HepG2 (cell line): ENCODE results near the gene TATDN2. TPM values are rescaled to one million over a fixed set of nuclear protein-coding genes. Genes with fewer than 3 reads are reported as not detected.

Source experiments
- ATAC-seq: fragments of 200-7000 bp; cut with Tn5 transposase; 3 replicates; pipeline ENCODE4 v1.9.1; 2020; ENCODE audit warnings: mild to moderate bottlenecking, moderate library complexity
- BruUV-seq: library from RNA; stranded (reverse); fragments of 400-500 nt; replicated peaks from 2 replicates; lab custom pipeline; 2021; lab: Mats Ljungman, UMichigan
- CTCF ChIA-PET: fragments of 300-600 bp; formaldehyde crosslinking; extraction: SDS; loops from one replicate; lab custom pipeline; 2021; ENCODE audit warnings: low total read pairs, inconsistent platforms, low intra/inter-chr PET ratio; lab: Yijun Ruan, JAX
- POLR2A ChIA-PET: fragments of 350-600 bp; sonication (Branson Sonifier 250); formaldehyde crosslinking; loops from one replicate; lab custom pipeline; 2020; ENCODE audit warnings: antibody characterized with exemption, inconsistent platforms; lab: Yijun Ruan, JAX
- DNase-seq: peaks from one replicate; pipeline ENCODE4 v3.0.0-alpha.2; 2015; ENCODE audit warnings: low spot score
- FAIRE-seq: peaks from 3 replicates; lab custom pipeline; 2011; peaks lifted over from hg19 to GRCh38; lab: Jason Lieb, UNC
- H2AFZ ChIP-seq: one replicate; pipeline ENCODE4 v1.6.1; 2011; ENCODE audit warnings: low read length, inconsistent platforms
- H3K27ac ChIP-seq: fragments of 300-600 bp; 3 replicates; pipeline ENCODE4 v1.8.0; 2011; ENCODE audit warnings: mixed run types, mild to moderate bottlenecking, mixed read lengths, low read length, inconsistent platforms; ENCODE audit not compliant: insufficient read depth; ENCODE audit errors: extremely low read length
- H3K27me3 ChIP-seq, 2 experiments: fragments of 200-600 bp in 1 of 2; 2 replicates in 1 of 2; 3 replicates in 1 of 2; pipeline versions ENCODE4 v1.6.0 to v1.8.0; 2011; ENCODE audit warnings: low read length in 2 of 2, mild to moderate bottlenecking in 2 of 2, moderate library complexity in 2 of 2, inconsistent platforms in 1 of 2; ENCODE audit not compliant: insufficient read depth in 2 of 2, control insufficient read depth in 1 of 2
- H3K36me3 ChIP-seq, 2 experiments: fragments of 200-600 bp in 1 of 2; replicated peaks in 1 of 2; 2 replicates in 1 of 2; 3 replicates in 1 of 2; pipeline versions ENCODE4 v1.5.1 to v1.8.0; 2011; ENCODE audit warnings: low read length in 2 of 2, inconsistent platforms in 1 of 2; ENCODE audit not compliant: insufficient read depth in 2 of 2, control insufficient read depth in 1 of 2
- H3K4me1 ChIP-seq: 2 replicates; pipeline ENCODE4 v1.5.1; 2012; ENCODE audit warnings: low read length, inconsistent platforms; ENCODE audit not compliant: insufficient read depth
- H3K4me2 ChIP-seq: 2 replicates; pipeline ENCODE4 v1.6.0; 2011; ENCODE audit warnings: low read depth, low read length, inconsistent platforms
- H3K4me3 ChIP-seq, 3 experiments: fragments of 200-600 bp in 1 of 3; sonication (generic), shearing (Covaris generic) in 1 of 3; replicated peaks in 1 of 3; 2 replicates each; pipeline ENCODE4 v1.5.1; 2011 to 2016; ENCODE audit warnings: low read length in 3 of 3, inconsistent platforms in 2 of 3, low read depth in 2 of 3, mild to moderate bottlenecking in 2 of 3, control low read depth in 1 of 3, mixed read lengths in 1 of 3; ENCODE audit not compliant: insufficient read depth in 1 of 3
- H3K79me2 ChIP-seq: one replicate; pipeline ENCODE4 v1.6.1; 2011; ENCODE audit warnings: low read length, inconsistent platforms; ENCODE audit not compliant: insufficient read depth
- H3K9ac ChIP-seq: 2 replicates; pipeline ENCODE4 v1.6.0; 2011; ENCODE audit warnings: mild to moderate bottlenecking, low read depth, low read length, inconsistent platforms; ENCODE audit not compliant: insufficient read depth
- H3K9me3 ChIP-seq: 2 replicates; pipeline ENCODE4 v1.5.1; 2012; ENCODE audit warnings: mild to moderate bottlenecking, low read length
- H4K20me1 ChIP-seq: 2 replicates; pipeline ENCODE4 v1.6.0; 2011; ENCODE audit warnings: inconsistent platforms, mild to moderate bottlenecking, low read length, moderate library complexity; ENCODE audit not compliant: insufficient read depth
- ATF7 ChIP-seq, 2 experiments: fragments of 450-650 bp in 1 of 2; sonication (generic) in 1 of 2; formaldehyde crosslinking in 1 of 2; IDR thresholded peaks; 2 replicates each; pipeline versions ENCODE4 v1.4.0 to v1.6.1; 2016 to 2020; ENCODE audit warnings: antibody characterized with exemption in 1 of 2, mild to moderate bottlenecking in 1 of 2, missing genetic modification reagents in 1 of 2
- CBFB ChIP-seq: sonication (generic); formaldehyde crosslinking; IDR thresholded peaks from 2 replicates; pipeline ENCODE4 v1.4.0; 2020; ENCODE audit warnings: missing genetic modification reagents
- FOXJ3 ChIP-seq: sonication (generic); formaldehyde crosslinking; IDR thresholded peaks from 2 replicates; pipeline ENCODE4 v1.4.0; 2020; ENCODE audit warnings: missing genetic modification reagents, mild to moderate bottlenecking, borderline replicate concordance
- GFI1 ChIP-seq: sonication (generic); formaldehyde crosslinking; IDR thresholded peaks from 2 replicates; pipeline ENCODE4 v1.5.0; 2020; ENCODE audit warnings: missing genetic modification reagents, mild to moderate bottlenecking, borderline replicate concordance
- REPIN1 ChIP-seq: sonication (generic); formaldehyde crosslinking; IDR thresholded peaks from 2 replicates; pipeline ENCODE4 v1.8.0; 2022; ENCODE audit warnings: missing genetic modification reagents, low read depth, mild to moderate bottlenecking, borderline replicate concordance
- SAP130 ChIP-seq: IDR thresholded peaks from 2 replicates; pipeline ENCODE4 v1.6.1; 2016; ENCODE audit warnings: low read depth
- SOX6 ChIP-seq, 2 experiments: fragments of 450-650 bp in 1 of 2; sonication (generic) in 1 of 2; formaldehyde crosslinking in 1 of 2; IDR thresholded peaks; 2 replicates each; pipeline versions ENCODE4 v1.4.0 to v1.6.1; 2017 to 2020; ENCODE audit warnings: antibody characterized with exemption in 1 of 2, mild to moderate bottlenecking in 1 of 2, missing genetic modification reagents in 1 of 2
- TBX3 ChIP-seq: fragments of 450-650 bp; IDR thresholded peaks from 2 replicates; pipeline ENCODE4 v1.6.1; 2017; ENCODE audit warnings: antibody characterized with exemption, mild to moderate bottlenecking, inconsistent platforms, borderline replicate concordance
- ZMYM3 ChIP-seq: sonication (generic); formaldehyde crosslinking; IDR thresholded peaks from 2 replicates; pipeline ENCODE4 v1.5.1; 2020; ENCODE audit warnings: mild to moderate bottlenecking, missing genetic modification reagents
- WGBS: methylation state at CpG from one replicate; pipeline ENCODE4 v1.1.6; 2017; ENCODE audit warnings: low lambda C conversion rate; 5-methylcytosine and 5-hydroxymethylcytosine counted together
- in situ Hi-C: cut with HindIII; loops from 2 replicates; pipeline ENCODE4 v1.10.0; 2017; ENCODE audit warnings: low pct_unique_long_range_greater_than_20kb; ENCODE audit not compliant: extremely low pct_ligation_motif_present
- intact Hi-C: fragments of 100-400 bp; cut with micrococcal nuclease; formaldehyde crosslinking; loops from one replicate; pipeline ENCODE4 v1.10.0; 2022; ENCODE audit not compliant: unreplicated experiment
- polyA plus RNA-seq, 8 experiments: library from polyadenylated mRNA; depleted of rRNA in 3 of 8; stranded (reverse) in 7 of 8; unstranded in 1 of 8; fragments of >200 nt; fragmentation: Illumina TruSeq in 4 of 8; extraction: Trizol in 4 of 8; gene quantifications; 2 replicates each; pipeline versions ENCODE4 v1.2.1 to v1.2.3, GENCODE V29; 2011 to 2016; ENCODE audit warnings: low read depth in 4 of 8, missing spikeins in 1 of 8, mixed read lengths in 1 of 8; ENCODE audit not compliant: insufficient read depth in 1 of 8
- total RNA-seq, 5 experiments: library from RNA; depleted of rRNA; stranded (reverse); fragments of >200 nt; fragmentation: Illumina TruSeq; extraction: Trizol; gene quantifications; 2 replicates each; pipeline ENCODE4 v1.2.3, GENCODE V29; 2016; ENCODE audit warnings: low read depth in 1 of 5
- TF ChIP-seq, protein P1 (sequence below): fragments of 450-650 bp; IDR thresholded peaks from 2 replicates; pipeline ENCODE4 v1.6.1; 2016
- TF ChIP-seq, protein P2 (sequence below): sonication (generic); formaldehyde crosslinking; IDR thresholded peaks from 2 replicates; pipeline ENCODE4 v1.4.0; 2020; ENCODE audit warnings: mild to moderate bottlenecking, missing genetic modification reagents

TATDN2 gene
- total and polyA plus RNA-seq, 2 of the 13 experiments (the other 11 are each of a cell fraction or from before 2014, with no cell fraction given) = 12.1 to 21.9 TPM

DNA sequence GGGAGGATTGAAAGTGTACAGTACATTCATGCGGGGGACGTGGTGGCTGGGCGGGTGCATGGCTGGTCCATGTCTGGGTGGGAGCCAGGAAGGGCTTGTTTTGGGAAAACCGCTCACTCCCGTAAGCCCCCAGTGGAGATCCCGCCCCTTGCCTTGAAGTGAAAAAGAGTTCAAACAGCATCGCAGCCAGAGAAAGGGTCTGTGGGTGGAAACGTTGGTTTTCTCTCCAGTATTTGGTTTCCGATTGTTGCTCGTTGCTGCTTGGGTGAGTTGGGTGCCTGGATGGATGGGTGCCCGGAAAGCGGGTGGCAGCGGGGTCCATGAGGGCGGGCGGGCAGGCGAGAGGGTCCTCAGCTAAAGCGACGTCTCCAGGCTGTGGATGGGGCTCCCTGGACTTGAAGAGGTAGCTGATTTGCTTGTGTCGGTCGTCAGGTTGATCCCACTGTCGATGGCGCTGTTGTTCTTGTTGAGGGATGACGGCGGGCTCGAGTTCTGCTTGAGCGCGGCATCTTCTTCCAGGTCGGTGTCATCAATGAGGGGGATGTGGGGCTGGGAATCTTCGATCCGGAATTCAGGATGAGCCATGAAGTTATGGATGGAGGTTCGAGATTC lies 80.3 kb downstream of the TATDN2 start:
- no peak overlapping the region for H2AFZ ChIP-seq
- no peak overlapping the region for H3K27ac ChIP-seq
- CTCF ChIA-PET = no interaction called here
- TF ChIP-seq ZMYM3 (CRISPR knock-in tag) (no peak), TBX3 (no peak), SOX6 (IDR thresholded peaks at IDR 0.05) (no peak), SOX6 (CRISPR knock-in tag; IDR thresholded peaks at IDR 0.05) (no peak), REPIN1 (CRISPR knock-in tag) (no peak)
- H3K9ac ChIP-seq = no peak overlapping the region
- H3K4me2 ChIP-seq = no peak overlapping the region
- no TSS peak for BruUV-seq
- WGBS = 75% methylated on average over 31 of the region's 31 CpGs
- no peak for ATAC-seq
- intact Hi-C loops = no loop called here
- H3K4me3 ChIP-seq = no peak overlapping the region
- no peak for DNase-seq
- POLR2A ChIA-PET = no interaction called here
- no peaks in the 10 kb centered on the region for H3K4me1 ChIP-seq
- no peaks in the 10 kb centered on the region for H3K79me2 ChIP-seq
- peaks cover 0 to 16% of the 10 kb centered on the region in 2 experiments; a peak in 3 of 5 replicates for H3K27me3 ChIP-seq
- no peaks in the 10 kb centered on the region for H3K9me3 ChIP-seq
- no peaks in the 10 kb centered on the region for H3K36me3 ChIP-seq
- no peaks in the 10 kb centered on the region for H4K20me1 ChIP-seq
- in situ Hi-C loops = no loop called here
- FAIRE-seq = no peak

DNA sequence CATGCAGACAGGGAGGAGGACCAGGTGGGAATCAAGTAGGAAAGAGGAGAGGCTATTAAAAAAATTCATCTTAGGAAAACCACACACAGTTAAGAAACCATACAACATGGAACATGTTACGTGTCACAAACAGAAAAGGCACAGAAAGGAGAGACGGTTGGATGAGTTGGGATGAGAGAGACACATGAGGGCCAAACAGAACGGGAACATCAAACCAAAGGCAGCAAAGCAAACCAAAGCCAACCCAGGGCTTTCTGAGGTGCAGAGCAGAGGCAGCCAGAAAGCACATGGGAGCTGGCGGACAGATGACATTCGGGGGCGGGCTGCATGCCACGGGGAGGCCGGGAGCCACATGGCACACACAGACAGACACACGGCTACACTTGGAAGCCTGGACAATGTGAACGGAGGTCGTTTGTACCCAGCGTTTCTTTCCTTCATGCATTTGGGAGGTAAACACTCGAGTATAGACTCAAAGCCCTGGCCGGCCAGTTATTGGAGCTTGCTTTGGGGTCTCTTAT lies 81.3 kb downstream of the TATDN2 start:
- no peak for DNase-seq
- BruUV-seq = no TSS peak

More for the DNA sequence above, 81.3 kb downstream of the TATDN2 start:
- H2AFZ ChIP-seq = no peak overlapping the region
- 40% methylated on average over 14 of the region's 14 CpGs for WGBS
- no peaks in the 10 kb centered on the region for H3K4me1 ChIP-seq
- no peak overlapping the region for H3K9ac ChIP-seq
- in situ Hi-C loops (no loop called here), intact Hi-C loops (no loop called here)
- ChIA-PET CTCF (no interaction called here), POLR2A (no interaction called here)
- H3K9me3 ChIP-seq = no peaks in the 10 kb centered on the region
- H3K4me3 ChIP-seq = no peak overlapping the region
- H3K4me2 ChIP-seq = no peak overlapping the region
- FAIRE-seq = no peak
- no peaks in the 10 kb centered on the region for H3K36me3 ChIP-seq
- H3K79me2 ChIP-seq = no peaks in the 10 kb centered on the region
- TF ChIP-seq FOXJ3 (CRISPR knock-in tag) = no peak
- TF ChIP-seq, protein P1, sequence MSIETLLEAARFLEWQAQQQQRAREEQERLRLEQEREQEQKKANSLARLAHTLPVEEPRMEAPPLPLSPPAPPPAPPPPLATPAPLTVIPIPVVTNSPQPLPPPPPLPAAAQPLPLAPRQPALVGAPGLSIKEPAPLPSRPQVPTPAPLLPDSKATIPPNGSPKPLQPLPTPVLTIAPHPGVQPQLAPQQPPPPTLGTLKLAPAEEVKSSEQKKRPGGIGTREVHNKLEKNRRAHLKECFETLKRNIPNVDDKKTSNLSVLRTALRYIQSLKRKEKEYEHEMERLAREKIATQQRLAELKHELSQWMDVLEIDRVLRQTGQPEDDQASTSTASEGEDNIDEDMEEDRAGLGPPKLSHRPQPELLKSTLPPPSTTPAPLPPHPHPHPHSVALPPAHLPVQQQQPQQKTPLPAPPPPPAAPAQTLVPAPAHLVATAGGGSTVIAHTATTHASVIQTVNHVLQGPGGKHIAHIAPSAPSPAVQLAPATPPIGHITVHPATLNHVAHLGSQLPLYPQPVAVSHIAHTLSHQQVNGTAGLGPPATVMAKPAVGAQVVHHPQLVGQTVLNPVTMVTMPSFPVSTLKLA = 0 out of 2 replicates have a peak, but pooled peaks have one; percentile 31
- TF ChIP-seq SAP130 (CRISPR knock-in tag) = no peak
- no peak for TF ChIP-seq GFI1 (CRISPR knock-in tag)
- TF ChIP-seq, protein P2, sequence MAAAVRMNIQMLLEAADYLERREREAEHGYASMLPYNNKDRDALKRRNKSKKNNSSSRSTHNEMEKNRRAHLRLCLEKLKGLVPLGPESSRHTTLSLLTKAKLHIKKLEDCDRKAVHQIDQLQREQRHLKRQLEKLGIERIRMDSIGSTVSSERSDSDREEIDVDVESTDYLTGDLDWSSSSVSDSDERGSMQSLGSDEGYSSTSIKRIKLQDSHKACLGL (CRISPR knock-in tag) = no peak
- no peak for TF ChIP-seq ATF7 (IDR thresholded peaks at IDR 0.05)
- no peak for TF ChIP-seq ATF7 (CRISPR knock-in tag; IDR thresholded peaks at IDR 0.05)
- TF ChIP-seq CBFB (CRISPR knock-in tag) = no peak
- TF ChIP-seq, all 625 proteins: peak for 1
- H3K27me3 ChIP-seq = peaks cover 0 to 20% of the 10 kb centered on the region in 2 experiments; a peak in 3 of 5 replicates
- no peaks in the 10 kb centered on the region for H4K20me1 ChIP-seq
- H3K27ac ChIP-seq = no peak overlapping the region
- no peak for ATAC-seq
